LNCaP clone FGC (cell line): Measurements from ENCODE around the gene SF1.

Experiments
- DNase-seq: peaks from one replicate; pipeline ENCODE4 v3.0.0-alpha.2; 2011; ENCODE audit warnings: low read depth
- H3K4me3 ChIP-seq: 2 replicates; pipeline ENCODE4 v1.5.1; 2011; ENCODE audit warnings: mild to moderate bottlenecking, low read depth, low read length, control low read depth
- TF ChIP-seq, protein P1 (sequence below): IDR thresholded peaks from 2 replicates; pipeline ENCODE4 v1.5.1; 2012; ENCODE audit warnings: mild to moderate bottlenecking; ENCODE audit not compliant: control insufficient read depth, insufficient read depth; ENCODE audit errors: extremely low read depth

The SF1 gene

DNA sequence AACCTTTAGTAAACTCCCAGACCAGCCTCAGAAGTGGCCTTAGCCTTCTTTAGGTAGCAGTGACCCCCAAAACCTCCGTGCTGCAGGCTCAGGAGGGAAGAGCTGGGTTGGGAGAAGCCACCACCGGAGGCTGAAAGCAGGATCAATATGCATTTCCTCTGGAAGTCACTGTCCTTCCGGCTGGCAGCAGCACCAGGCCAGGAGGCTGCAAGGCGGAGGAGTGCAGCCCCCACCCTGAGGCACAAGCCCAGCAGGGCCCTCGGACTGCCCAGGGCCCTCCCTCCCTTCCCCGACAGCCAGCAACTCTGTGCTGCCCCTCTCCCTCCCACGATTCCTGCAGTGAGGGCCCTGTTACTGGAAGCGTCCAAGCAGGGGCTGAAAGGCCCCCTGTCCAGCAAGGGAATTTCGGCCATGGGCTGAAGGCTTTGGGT is 52.1 kb downstream of the SF1 start:
- no peak for DNase-seq
- H3K4me3 ChIP-seq = no peak overlapping the region
- TF ChIP-seq, protein P1, sequence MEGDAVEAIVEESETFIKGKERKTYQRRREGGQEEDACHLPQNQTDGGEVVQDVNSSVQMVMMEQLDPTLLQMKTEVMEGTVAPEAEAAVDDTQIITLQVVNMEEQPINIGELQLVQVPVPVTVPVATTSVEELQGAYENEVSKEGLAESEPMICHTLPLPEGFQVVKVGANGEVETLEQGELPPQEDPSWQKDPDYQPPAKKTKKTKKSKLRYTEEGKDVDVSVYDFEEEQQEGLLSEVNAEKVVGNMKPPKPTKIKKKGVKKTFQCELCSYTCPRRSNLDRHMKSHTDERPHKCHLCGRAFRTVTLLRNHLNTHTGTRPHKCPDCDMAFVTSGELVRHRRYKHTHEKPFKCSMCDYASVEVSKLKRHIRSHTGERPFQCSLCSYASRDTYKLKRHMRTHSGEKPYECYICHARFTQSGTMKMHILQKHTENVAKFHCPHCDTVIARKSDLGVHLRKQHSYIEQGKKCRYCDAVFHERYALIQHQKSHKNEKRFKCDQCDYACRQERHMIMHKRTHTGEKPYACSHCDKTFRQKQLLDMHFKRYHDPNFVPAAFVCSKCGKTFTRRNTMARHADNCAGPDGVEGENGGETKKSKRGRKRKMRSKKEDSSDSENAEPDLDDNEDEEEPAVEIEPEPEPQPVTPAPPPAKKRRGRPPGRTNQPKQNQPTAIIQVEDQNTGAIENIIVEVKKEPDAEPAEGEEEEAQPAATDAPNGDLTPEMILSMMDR = no peak

- no peak for DNase-seq
- TF ChIP-seq, protein P1 = no peak
- no peak overlapping the region for H3K4me3 ChIP-seq
These were observed 53.3 kb downstream of the SF1 start for GRCh38 chr11:64724863-64725532.

DNA sequence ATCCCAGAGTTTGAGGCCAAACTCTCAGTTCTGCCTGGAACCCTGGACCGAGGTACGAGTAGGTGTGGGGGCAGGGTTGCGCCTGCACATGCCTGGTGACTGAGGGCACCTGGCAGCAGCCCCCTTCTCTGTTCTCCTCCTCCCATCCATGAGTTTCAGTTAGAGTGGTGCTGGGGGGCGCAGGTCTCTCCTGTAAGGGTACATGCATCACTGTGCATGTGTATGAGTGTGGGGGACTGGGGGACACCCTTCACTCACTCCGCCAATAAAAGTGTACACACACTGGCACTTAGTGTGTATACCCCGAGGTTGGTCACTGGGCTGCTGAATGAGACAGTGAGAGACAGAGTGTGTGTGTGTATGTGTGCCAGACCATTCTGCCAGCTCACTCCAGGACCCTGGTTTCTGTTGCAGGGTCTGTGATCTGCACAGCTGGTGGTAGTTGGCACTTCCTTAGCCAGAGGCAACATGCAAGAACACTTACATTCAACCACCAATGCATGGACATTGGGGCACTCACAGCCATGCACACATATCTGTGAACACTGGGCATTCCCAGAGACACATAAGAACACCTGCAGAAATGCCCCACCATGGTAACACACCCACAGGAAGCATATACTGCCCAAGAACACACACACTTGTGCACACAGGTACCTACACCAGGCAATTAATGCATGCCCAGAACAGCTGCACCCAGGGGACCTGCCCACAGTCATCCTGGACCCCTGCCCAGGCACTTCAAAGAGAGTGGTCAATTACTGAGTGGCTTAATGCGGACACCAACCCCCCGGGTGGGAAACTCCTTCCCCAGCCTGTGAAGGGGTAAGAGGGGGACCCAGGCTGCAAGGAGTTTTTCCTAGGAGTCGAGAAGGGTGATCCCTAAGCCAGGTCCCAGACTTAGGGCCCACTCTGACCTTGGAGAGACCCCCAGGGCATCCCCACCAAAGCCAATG is 54.2 kb downstream of the SF1 start:
- TF ChIP-seq, protein P1 = no peak
- no peak for DNase-seq
- H3K4me3 ChIP-seq = no peak overlapping the region

DNA sequence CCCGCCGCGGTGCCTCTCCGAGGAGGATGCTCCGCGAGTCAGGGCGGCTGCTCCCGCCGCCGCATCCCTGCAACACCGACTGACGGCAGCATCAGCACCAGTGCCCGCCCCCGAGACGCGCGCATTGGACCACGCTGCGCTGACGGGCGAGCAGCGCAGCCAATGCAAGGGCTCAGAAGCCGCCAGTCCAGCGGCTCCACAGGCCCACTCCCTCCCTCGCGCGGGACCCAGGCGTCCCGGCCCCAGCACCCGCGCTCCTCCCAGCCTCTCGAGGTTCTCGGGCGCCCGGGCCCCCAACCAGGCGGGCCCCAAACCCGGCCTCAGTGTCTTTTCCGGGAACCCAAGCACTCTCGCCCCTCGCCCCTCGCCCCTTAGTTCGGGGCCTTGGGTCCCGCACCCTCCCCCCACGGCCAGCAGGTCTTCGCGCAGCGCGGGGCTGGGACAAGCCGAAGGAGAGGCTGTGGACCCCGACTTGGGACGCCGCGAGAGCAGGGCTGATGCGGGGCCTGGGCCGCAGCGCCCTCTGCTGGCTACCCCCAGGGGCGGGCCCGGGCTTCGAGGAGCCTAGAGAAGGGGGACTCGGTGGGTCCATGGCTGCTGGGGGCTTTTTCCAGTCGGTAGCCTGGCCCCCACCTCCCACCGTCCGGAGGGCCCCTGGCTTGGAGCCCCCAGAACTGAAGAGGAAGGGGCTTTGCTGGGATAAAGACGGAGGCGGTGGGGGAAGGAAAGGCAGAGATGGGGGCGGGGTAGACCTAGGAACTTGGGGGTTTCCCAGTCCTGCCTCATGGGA is 55.0 kb downstream of the SF1 start, which contains the start of gene NRXN2:
NRXN2 (minus strand) TSS at position 81 of the 790 bp plus-strand sequence. CDS start 9,498 bp downstream, outside the sequence.
- DNase-seq = peak; percentile 44

DNA sequence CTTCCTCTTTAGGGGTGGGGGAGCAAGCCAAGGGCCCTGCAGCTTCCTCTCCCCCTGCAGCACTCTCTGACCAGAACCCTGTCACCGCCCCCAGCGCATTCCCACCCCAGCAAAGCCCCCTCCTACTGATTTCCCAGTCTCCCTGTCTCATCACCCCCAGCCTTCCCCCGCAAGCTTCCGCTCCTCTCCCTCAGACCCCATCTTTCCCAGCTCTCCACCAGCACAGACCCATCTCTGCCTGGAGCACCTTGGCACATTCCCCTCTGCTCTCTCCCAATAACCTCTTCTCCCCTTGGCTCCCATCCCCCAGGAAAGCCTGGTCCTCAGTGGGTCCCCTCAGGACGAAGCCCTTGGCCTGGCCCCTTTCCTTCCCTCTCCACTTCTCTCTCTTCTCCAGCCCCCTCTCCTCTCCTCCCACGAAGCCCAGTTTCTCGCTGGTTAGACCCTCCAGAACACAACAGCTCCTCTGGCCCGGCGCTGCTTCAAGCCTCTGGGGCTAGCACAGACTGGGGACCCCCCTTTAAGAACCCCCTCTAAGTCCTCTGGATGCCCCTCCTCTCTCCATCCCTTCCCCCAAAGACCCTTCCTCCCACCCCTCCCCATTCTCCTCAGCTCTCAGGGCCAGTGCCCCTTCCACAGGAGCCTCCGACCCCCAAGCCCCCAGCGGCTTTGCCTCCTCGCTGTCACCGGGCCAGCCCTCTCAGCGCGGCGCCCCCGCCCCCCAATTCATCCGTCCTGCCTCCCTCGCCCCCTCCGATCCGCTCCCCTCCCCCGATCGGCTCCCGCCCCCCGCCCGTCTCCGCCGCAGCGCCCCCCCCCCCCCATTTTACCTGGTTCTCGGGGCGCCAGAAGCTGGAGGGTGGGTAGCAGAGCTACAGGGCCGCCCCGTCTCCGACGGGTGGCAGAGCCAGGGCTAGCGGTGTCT is 55.9 kb downstream of the SF1 start:
- TF ChIP-seq, protein P1 = no peak
- no peak for DNase-seq
- no peak overlapping the region for H3K4me3 ChIP-seq

More for the DNA sequence above, 55.0 kb downstream of the SF1 start, which contains the start of gene NRXN2:
- TF ChIP-seq, protein P1 = peak; percentile 84
- peak within 1 kb of the TSS; percentile 57 for H3K4me3 ChIP-seq
